HepG2 (cell line): ENCODE results near the gene APBB2. TPM values are rescaled to one million over a fixed set of nuclear protein-coding genes. Genes with fewer than 3 reads are reported as not detected.

Source experiments
- ATAC-seq: fragments of 200-7000 bp; cut with Tn5 transposase; 3 replicates; pipeline ENCODE4 v1.9.1; 2020; ENCODE audit warnings: mild to moderate bottlenecking, moderate library complexity
- BruUV-seq: library from RNA; stranded (reverse); fragments of 400-500 nt; replicated peaks from 2 replicates; lab custom pipeline; 2021; lab: Mats Ljungman, UMichigan
- CTCF ChIA-PET: fragments of 300-600 bp; formaldehyde crosslinking; extraction: SDS; loops from one replicate; lab custom pipeline; 2021; ENCODE audit warnings: low total read pairs, inconsistent platforms, low intra/inter-chr PET ratio; lab: Yijun Ruan, JAX
- POLR2A ChIA-PET: fragments of 350-600 bp; sonication (Branson Sonifier 250); formaldehyde crosslinking; loops from one replicate; lab custom pipeline; 2020; ENCODE audit warnings: antibody characterized with exemption, inconsistent platforms; lab: Yijun Ruan, JAX
- DNase-seq: peaks from one replicate; pipeline ENCODE4 v3.0.0-alpha.2; 2015; ENCODE audit warnings: low spot score
- FAIRE-seq: peaks from 3 replicates; lab custom pipeline; 2011; peaks lifted over from hg19 to GRCh38; lab: Jason Lieb, UNC
- H2AFZ ChIP-seq: one replicate; pipeline ENCODE4 v1.6.1; 2011; ENCODE audit warnings: low read length, inconsistent platforms
- H3K27ac ChIP-seq: fragments of 300-600 bp; 3 replicates; pipeline ENCODE4 v1.8.0; 2011; ENCODE audit warnings: mixed run types, mild to moderate bottlenecking, mixed read lengths, low read length, inconsistent platforms; ENCODE audit not compliant: insufficient read depth; ENCODE audit errors: extremely low read length
- H3K27me3 ChIP-seq, 2 experiments: fragments of 200-600 bp in 1 of 2; 2 replicates in 1 of 2; 3 replicates in 1 of 2; pipeline versions ENCODE4 v1.6.0 to v1.8.0; 2011; ENCODE audit warnings: low read length in 2 of 2, mild to moderate bottlenecking in 2 of 2, moderate library complexity in 2 of 2, inconsistent platforms in 1 of 2; ENCODE audit not compliant: insufficient read depth in 2 of 2, control insufficient read depth in 1 of 2
- H3K36me3 ChIP-seq, 2 experiments: fragments of 200-600 bp in 1 of 2; replicated peaks in 1 of 2; 2 replicates in 1 of 2; 3 replicates in 1 of 2; pipeline versions ENCODE4 v1.5.1 to v1.8.0; 2011; ENCODE audit warnings: low read length in 2 of 2, inconsistent platforms in 1 of 2; ENCODE audit not compliant: insufficient read depth in 2 of 2, control insufficient read depth in 1 of 2
- H3K4me1 ChIP-seq: 2 replicates; pipeline ENCODE4 v1.5.1; 2012; ENCODE audit warnings: low read length, inconsistent platforms; ENCODE audit not compliant: insufficient read depth
- H3K4me2 ChIP-seq: 2 replicates; pipeline ENCODE4 v1.6.0; 2011; ENCODE audit warnings: low read depth, low read length, inconsistent platforms
- H3K4me3 ChIP-seq, 3 experiments: fragments of 200-600 bp in 1 of 3; sonication (generic), shearing (Covaris generic) in 1 of 3; replicated peaks in 1 of 3; 2 replicates each; pipeline ENCODE4 v1.5.1; 2011 to 2016; ENCODE audit warnings: low read length in 3 of 3, inconsistent platforms in 2 of 3, low read depth in 2 of 3, mild to moderate bottlenecking in 2 of 3, control low read depth in 1 of 3, mixed read lengths in 1 of 3; ENCODE audit not compliant: insufficient read depth in 1 of 3
- H3K79me2 ChIP-seq: one replicate; pipeline ENCODE4 v1.6.1; 2011; ENCODE audit warnings: low read length, inconsistent platforms; ENCODE audit not compliant: insufficient read depth
- H3K9ac ChIP-seq: 2 replicates; pipeline ENCODE4 v1.6.0; 2011; ENCODE audit warnings: mild to moderate bottlenecking, low read depth, low read length, inconsistent platforms; ENCODE audit not compliant: insufficient read depth
- H3K9me3 ChIP-seq: 2 replicates; pipeline ENCODE4 v1.5.1; 2012; ENCODE audit warnings: mild to moderate bottlenecking, low read length
- H4K20me1 ChIP-seq: 2 replicates; pipeline ENCODE4 v1.6.0; 2011; ENCODE audit warnings: inconsistent platforms, mild to moderate bottlenecking, low read length, moderate library complexity; ENCODE audit not compliant: insufficient read depth
- ATAD3A ChIP-seq: sonication (generic); formaldehyde crosslinking; IDR thresholded peaks from 2 replicates; pipeline ENCODE4 v1.4.0; 2020; ENCODE audit warnings: missing genetic modification reagents
- EEA1 ChIP-seq: sonication (generic); formaldehyde crosslinking; IDR thresholded peaks from 2 replicates; pipeline ENCODE4 v1.5.1; 2020; ENCODE audit warnings: mild to moderate bottlenecking, missing genetic modification reagents, borderline replicate concordance
- EP300 ChIP-seq, 3 experiments: sonication (generic) in 1 of 3; formaldehyde crosslinking in 1 of 3; IDR thresholded peaks; 2 replicates each; pipeline versions ENCODE4 v1.5.1 to v1.6.1; 2011 to 2020; ENCODE audit warnings: low read depth in 2 of 3, low read length in 2 of 3, borderline replicate concordance in 1 of 3, improper control_type of control experiment in 1 of 3, mild to moderate bottlenecking in 1 of 3, missing genetic modification reagents in 1 of 3, moderate library complexity in 1 of 3
- HDAC1 ChIP-seq: sonication (generic); formaldehyde crosslinking; IDR thresholded peaks from 2 replicates; pipeline ENCODE4 v1.5.1; 2020; ENCODE audit warnings: mild to moderate bottlenecking, missing genetic modification reagents
- MIXL1 ChIP-seq: IDR thresholded peaks from 2 replicates; pipeline ENCODE4 v1.6.1; 2016
- NFE2 ChIP-seq: sonication (generic); formaldehyde crosslinking; IDR thresholded peaks from 2 replicates; pipeline ENCODE4 v1.4.0; 2020; ENCODE audit warnings: missing genetic modification reagents
- TEAD2 ChIP-seq: sonication (generic); formaldehyde crosslinking; IDR thresholded peaks from 2 replicates; pipeline ENCODE4 v1.9.0; 2021; ENCODE audit warnings: missing genetic modification reagents
- ZNF547 ChIP-seq: sonication (generic); formaldehyde crosslinking; IDR thresholded peaks from 2 replicates; pipeline ENCODE4 v1.5.1; 2020; ENCODE audit warnings: mild to moderate bottlenecking, missing genetic modification reagents
- ZNF879 ChIP-seq: sonication (generic); formaldehyde crosslinking; IDR thresholded peaks from 2 replicates; pipeline ENCODE4 v1.8.1; 2023; ENCODE audit warnings: missing genetic modification reagents
- WGBS: methylation state at CpG from one replicate; pipeline ENCODE4 v1.1.6; 2017; ENCODE audit warnings: low lambda C conversion rate; 5-methylcytosine and 5-hydroxymethylcytosine counted together
- in situ Hi-C: cut with HindIII; loops from 2 replicates; pipeline ENCODE4 v1.10.0; 2017; ENCODE audit warnings: low pct_unique_long_range_greater_than_20kb; ENCODE audit not compliant: extremely low pct_ligation_motif_present
- intact Hi-C: fragments of 100-400 bp; cut with micrococcal nuclease; formaldehyde crosslinking; loops from one replicate; pipeline ENCODE4 v1.10.0; 2022; ENCODE audit not compliant: unreplicated experiment
- polyA plus RNA-seq, 8 experiments: library from polyadenylated mRNA; depleted of rRNA in 3 of 8; stranded (reverse) in 7 of 8; unstranded in 1 of 8; fragments of >200 nt; fragmentation: Illumina TruSeq in 4 of 8; extraction: Trizol in 4 of 8; gene quantifications; 2 replicates each; pipeline versions ENCODE4 v1.2.1 to v1.2.3, GENCODE V29; 2011 to 2016; ENCODE audit warnings: low read depth in 4 of 8, missing spikeins in 1 of 8, mixed read lengths in 1 of 8; ENCODE audit not compliant: insufficient read depth in 1 of 8
- total RNA-seq, 5 experiments: library from RNA; depleted of rRNA; stranded (reverse); fragments of >200 nt; fragmentation: Illumina TruSeq; extraction: Trizol; gene quantifications; 2 replicates each; pipeline ENCODE4 v1.2.3, GENCODE V29; 2016; ENCODE audit warnings: low read depth in 1 of 5
- TF ChIP-seq, protein P1 (sequence below): sonication (generic); formaldehyde crosslinking; IDR thresholded peaks from 2 replicates; pipeline ENCODE4 v1.8.1; 2023; ENCODE audit warnings: mild to moderate bottlenecking, missing genetic modification reagents, borderline replicate concordance
- TF ChIP-seq, protein P2 (sequence below): sonication (generic); formaldehyde crosslinking; IDR thresholded peaks from 2 replicates; pipeline ENCODE4 v1.4.0; 2020; ENCODE audit warnings: mild to moderate bottlenecking, missing genetic modification reagents
- TF ChIP-seq, protein P3 (sequence below): sonication (generic); formaldehyde crosslinking; IDR thresholded peaks from 2 replicates; pipeline ENCODE4 v1.9.0; 2022; ENCODE audit warnings: low read depth, missing genetic modification reagents
- TF ChIP-seq, protein P4 (sequence below): sonication (generic); formaldehyde crosslinking; IDR thresholded peaks from 2 replicates; pipeline ENCODE4 v1.5.0; 2020; ENCODE audit warnings: mild to moderate bottlenecking, missing genetic modification reagents, borderline replicate concordance

The APBB2 gene
- total and polyA plus RNA-seq, 2 of the 13 experiments (the other 11 are each of a cell fraction or from before 2014, with no cell fraction given), result 11.7 to 17.0 TPM

DNA sequence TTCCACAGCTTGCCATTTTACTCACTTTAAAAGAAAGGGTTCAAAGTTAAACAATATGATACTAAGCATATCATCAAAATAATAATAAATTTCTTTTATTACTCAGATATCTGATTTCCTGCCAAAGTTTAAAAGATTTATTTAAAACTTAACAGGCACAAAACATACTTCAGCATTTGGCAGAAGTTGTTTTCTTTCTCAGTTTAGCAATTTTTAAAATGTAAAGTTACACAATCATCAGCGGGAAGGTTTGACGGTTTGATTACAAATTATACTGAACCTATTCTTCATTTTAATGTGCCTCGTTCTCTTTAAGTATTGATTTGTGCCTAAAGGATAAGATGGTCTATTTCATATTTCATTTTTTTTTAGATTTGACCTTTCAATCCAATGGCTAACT lies 227.2 kb downstream of the APBB2 start:
- Histone ChIP-seq H3K36me3 (no peaks in the 10 kb centered on the region), H3K27me3 (no peaks in the 10 kb centered on the region), H4K20me1 (no peaks in the 10 kb centered on the region), H3K4me3 (no peak overlapping the region), H3K4me1 (peaks cover 20% of the 10 kb centered on the region), H3K4me2 (no peak overlapping the region), H2AFZ (no peak overlapping the region), H3K79me2 (no peaks in the 10 kb centered on the region), H3K9ac (no peak overlapping the region), H3K9me3 (no peaks in the 10 kb centered on the region), H3K27ac (no peak overlapping the region)
- BruUV-seq, result no TSS peak
- 92% methylated on average over 3 of the region's 3 CpGs for WGBS
- intact Hi-C loops (no loop called here), in situ Hi-C loops (no loop called here)
- POLR2A ChIA-PET, result no interaction called here
- ATAC-seq, result no peak
- FAIRE-seq, result no peak
- CTCF ChIA-PET, result no interaction called here
- no peak for DNase-seq
- no peak for TF ChIP-seq HDAC1 (CRISPR knock-in tag)
- TF ChIP-seq, protein P1, sequence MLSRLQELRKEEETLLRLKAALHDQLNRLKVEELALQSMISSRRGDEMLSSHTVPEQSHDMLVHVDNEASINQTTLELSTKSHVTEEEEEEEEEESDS (CRISPR knock-in tag), result no peak
- no peak for TF ChIP-seq MIXL1 (CRISPR knock-in tag)
- TF ChIP-seq ZNF547, result no peak
- TF ChIP-seq ATAD3A (CRISPR knock-in tag), result no peak
- TF ChIP-seq, protein P2, sequence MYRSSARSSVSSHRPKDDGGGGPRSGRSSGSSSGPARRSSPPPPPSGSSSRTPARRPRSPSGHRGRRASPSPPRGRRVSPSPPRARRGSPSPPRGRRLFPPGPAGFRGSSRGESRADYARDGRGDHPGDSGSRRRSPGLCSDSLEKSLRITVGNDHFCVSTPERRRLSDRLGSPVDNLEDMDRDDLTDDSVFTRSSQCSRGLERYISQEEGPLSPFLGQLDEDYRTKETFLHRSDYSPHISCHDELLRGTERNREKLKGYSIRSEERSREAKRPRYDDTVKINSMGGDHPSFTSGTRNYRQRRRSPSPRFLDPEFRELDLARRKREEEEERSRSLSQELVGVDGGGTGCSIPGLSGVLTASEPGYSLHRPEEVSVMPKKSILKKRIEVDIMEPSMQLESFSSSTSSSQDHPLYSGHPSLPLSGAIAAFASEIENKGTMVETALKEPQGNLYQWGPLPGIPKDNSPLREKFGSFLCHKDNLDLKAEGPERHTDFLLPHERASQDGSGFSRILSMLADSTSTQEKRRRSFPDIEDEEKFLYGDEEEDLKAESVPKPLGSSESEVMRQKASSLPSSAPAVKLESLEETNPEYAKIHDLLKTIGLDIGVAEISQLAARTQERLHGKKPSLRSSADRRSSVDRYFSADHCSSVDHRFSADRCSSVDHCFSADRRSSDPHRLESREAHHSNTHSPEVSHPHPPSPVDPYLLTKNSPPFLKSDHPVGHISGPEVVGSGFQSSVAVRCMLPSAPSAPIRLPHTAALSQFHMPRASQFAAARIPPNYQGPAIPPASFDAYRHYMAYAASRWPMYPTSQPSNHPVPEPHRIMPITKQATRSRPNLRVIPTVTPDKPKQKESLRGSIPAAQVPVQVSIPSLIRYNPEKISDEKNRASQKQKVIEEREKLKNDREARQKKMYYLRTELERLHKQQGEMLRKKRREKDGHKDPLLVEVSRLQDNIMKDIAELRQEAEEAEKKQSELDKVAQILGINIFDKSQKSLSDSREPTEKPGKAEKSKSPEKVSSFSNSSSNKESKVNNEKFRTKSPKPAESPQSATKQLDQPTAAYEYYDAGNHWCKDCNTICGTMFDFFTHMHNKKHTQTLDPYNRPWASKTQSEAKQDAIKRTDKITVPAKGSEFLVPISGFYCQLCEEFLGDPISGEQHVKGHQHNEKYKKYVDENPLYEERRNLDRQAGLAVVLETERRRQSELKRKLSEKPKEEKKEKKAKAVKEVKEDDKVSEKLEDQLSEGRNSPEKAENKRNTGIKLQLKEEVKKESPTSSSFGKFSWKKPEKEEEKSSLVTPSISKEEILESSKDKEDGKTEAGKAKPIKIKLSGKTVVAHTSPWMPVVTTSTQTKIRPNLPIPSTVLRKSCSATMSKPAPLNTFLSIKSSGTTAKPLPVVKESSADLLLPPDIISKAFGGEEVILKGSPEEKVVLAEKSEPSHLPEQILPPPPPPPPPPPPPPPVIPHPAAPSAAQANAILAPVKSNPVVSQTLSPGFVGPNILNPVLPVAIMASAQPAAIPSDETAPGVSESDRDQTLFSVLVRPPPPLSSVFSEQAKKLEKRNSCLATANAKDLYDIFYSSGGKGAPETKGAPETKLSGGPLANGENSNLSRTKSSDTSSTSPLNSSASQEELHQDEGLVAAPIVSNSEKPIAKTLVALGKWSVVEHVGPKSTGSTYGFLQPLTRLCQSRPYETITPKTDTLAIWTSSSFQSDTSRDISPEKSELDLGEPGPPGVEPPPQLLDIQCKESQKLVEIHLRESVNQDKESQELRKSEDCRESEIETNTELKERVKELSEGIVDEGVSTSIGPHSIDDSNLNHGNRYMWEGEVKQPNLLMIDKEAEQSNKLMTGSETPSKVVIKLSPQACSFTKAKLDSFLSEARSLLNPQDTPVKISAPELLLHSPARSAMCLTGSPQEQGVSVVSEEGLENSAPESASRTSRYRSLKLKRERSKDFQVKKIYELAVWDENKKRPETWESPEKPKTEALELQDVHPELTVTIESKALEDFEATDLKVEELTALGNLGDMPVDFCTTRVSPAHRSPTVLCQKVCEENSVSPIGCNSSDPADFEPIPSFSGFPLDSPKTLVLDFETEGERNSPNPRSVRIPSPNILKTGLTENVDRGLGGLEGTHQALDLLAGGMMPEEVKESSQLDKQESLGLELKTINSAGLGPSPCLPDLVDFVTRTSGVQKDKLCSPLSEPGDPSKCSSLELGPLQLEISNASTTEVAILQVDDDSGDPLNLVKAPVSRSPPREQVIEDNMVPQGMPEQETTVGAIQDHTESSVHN (CRISPR knock-in tag), result no peak
- no peak for TF ChIP-seq EEA1 (CRISPR knock-in tag)
- TF ChIP-seq, protein P3, sequence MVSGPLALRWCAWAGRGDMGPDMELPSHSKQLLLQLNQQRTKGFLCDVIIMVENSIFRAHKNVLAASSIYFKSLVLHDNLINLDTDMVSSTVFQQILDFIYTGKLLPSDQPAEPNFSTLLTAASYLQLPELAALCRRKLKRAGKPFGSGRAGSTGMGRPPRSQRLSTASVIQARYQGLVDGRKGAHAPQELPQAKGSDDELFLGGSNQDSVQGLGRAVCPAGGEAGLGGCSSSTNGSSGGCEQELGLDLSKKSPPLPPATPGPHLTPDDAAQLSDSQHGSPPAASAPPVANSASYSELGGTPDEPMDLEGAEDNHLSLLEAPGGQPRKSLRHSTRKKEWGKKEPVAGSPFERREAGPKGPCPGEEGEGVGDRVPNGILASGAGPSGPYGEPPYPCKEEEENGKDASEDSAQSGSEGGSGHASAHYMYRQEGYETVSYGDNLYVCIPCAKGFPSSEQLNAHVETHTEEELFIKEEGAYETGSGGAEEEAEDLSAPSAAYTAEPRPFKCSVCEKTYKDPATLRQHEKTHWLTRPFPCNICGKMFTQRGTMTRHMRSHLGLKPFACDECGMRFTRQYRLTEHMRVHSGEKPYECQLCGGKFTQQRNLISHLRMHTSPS (CRISPR knock-in tag), result no peak
- TF ChIP-seq NFE2, result no peak
- no peak for TF ChIP-seq ZNF879
- TF ChIP-seq, protein P4, sequence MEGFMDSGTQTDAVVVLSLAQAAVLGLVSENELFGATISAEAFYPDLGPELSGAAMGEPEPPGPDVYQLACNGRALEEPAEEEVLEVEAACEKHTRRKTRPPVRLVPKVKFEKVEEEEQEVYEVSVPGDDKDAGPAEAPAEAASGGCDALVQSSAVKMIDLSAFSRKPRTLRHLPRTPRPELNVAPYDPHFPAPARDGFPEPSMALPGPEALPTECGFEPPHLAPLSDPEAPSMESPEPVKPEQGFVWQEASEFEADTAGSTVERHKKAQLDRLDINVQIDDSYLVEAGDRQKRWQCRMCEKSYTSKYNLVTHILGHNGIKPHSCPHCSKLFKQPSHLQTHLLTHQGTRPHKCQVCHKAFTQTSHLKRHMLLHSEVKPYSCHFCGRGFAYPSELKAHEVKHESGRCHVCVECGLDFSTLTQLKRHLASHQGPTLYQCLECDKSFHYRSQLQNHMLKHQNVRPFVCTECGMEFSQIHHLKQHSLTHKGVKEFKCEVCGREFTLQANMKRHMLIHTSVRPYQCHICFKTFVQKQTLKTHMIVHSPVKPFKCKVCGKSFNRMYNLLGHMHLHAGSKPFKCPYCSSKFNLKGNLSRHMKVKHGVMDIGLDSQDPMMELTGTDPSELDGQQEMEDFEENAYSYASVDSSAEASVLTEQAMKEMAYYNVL (CRISPR knock-in tag), result no peak
- TF ChIP-seq TEAD2, result no peak
- TF ChIP-seq EP300 (IDR thresholded peaks at IDR 0.05; ENCODE audit: low read depth in 2 of 2, low read length in 2 of 2), result no peak
- no peak for TF ChIP-seq EP300 (CRISPR knock-in tag; IDR thresholded peaks at IDR 0.05; ENCODE audit: borderline replicate concordance)
